Keratinocyte (primary cell): ENCODE data around the gene MACROH2A1.

ENCODE experiments used
- CTCF ChIP-seq, 3 experiments: IDR thresholded peaks in 1 of 3; conservative IDR thresholded peaks in 1 of 3; optimal IDR thresholded peaks in 1 of 3; 2 replicates in 2 of 3; 3 replicates in 1 of 3; pipeline versions ENCODE3 to v1.5.1; 2011; ENCODE audit warnings: low read length in 3 of 3, mild to moderate bottlenecking in 3 of 3, moderate library complexity in 2 of 3, control low read depth in 1 of 3, inconsistent platforms in 1 of 3; ENCODE audit not compliant: insufficient read depth in 2 of 3; ENCODE audit errors: extremely low read depth in 1 of 3
- EZH2 ChIP-seq: IDR thresholded peaks from one replicate; pipeline ENCODE4 v1.6.1; 2012; ENCODE audit warnings: inconsistent platforms, mild to moderate bottlenecking, low read length, moderate library complexity

DNA sequence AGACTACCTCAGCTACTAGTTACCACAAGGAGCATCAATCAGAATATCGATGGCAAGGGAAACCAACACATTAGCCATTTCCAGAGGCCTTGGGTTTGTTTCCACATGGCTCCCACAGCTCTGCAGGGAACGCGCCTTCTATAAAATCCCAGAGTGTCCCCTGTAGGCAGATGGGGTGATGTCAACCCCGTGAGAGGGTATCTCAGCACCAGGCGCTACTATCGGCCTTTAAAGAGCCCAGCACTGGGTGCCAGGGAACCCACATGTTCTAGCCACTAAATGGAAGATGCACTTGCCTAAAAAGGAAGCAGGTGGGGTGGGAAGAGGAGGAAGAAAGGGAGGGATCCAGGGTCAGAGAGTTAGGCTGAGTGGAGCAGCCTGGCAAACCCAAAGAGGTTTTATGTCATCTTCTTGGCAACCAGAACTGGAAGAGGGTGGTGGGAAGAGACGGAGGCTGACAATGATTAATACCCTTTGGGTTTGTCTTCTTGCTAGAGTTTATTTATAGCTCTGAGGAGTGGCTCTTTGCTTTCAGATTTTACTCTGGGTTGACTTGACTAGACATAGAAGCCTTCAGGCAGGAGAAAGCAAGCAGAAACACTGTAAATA is 19.9 kb downstream of the MACROH2A1 start:
- TF ChIP-seq EZH2 (no peak), CTCF (optimal IDR thresholded peaks at IDR 0.05 in 1 of 3, IDR thresholded peaks at IDR 0.05 in 1 of 3, conservative IDR thresholded peaks at IDR 0.05 in 1 of 3; ENCODE audit: extremely low read depth in 1 of 3, insufficient read depth in 2 of 3, low read length in 3 of 3) (no peak)
